HUDEP-2 (cell line): ENCODE results near the gene MIB2.
A peak's percentile ranks its signal among the peaks of the same experiment; 100 is the strongest.

ENCODE experiments used
- DNase-seq, 76 experiments: peaks; one replicate each; lab custom pipeline; 2025; ENCODE audit not compliant: unreplicated experiment in 76 of 76; lab: John Stamatoyannopoulos, UW

The MIB2 gene

DNA sequence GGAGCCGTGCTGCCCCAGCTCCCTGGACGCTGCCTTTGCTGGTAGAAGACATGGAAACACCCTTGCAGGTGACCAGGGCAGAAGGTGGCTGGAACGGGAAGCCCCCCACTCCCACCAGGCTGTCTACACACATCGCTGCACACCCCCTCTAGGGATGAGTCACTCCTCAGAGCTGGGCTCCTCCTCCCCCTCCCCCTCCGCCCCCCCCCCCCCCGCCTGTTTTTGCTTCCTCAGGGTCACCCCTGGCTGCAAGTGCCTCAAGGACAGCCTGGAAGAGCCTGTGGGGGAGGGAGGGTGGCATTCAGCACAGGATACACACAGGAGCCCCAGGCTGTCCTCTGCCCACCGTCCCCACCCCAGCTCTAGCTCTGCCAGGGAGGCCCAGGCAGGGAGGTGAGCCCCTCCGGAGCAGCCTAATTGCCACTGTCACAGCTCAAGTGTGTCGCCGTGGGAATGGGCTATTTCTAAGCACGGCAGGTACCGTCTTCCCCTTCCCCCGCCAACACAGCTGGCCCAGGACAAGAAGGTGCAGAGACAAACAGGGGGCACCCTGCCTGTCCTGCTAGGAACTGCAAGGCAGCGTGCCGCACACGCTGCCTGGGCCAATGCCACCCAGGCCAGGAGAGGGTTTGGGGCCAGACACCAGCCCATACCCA lies 17.9 kb upstream of the MIB2 start:
- peak in 5 of 76 experiments; percentile 2 to 22 (median 10) for DNase-seq

DNA sequence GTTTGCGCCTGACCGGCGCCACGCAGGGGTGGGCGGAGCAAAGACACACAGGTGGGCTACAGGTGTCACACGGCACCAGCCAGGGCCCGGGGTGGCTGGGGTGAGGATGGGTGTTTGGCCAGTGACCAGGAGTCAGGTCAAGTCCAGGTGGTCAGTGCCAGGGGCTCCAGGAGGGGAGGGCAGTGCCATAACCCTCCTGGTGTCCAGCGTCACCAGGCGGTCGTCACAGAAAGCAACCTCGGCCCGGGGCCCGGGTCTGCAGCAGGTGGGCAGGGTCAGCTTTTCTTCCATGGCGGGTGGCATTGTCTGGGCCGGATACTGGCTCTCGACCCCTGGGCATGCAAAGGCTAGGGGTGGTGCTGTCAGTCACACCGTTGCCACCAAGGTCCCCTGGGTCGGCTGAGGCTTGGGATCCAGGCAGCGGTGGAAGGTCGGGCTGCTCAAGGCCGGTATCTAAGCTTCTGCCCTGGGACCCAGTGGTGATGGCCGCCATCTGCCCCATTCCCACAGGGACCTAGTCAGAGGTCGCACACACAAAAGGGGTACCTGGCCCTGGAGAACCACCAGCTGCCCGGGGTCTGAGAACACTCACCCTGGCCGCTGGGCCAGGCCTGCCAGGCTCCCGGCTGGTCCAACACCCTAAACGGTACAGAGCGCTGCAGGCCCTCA lies 17.1 kb upstream of the MIB2 start:
- DNase-seq = no peak

- DNase-seq = no peak
These were observed 16.6 kb upstream of the MIB2 start for GRCh38 chr1:1598720-1599029.

- peak in 1 of 76 experiments; percentile 12 for DNase-seq
These were observed 16.0 kb upstream of the MIB2 start for GRCh38 chr1:1599030-1599934.

GRCh38 chr1:1599935-1600860 lies 15.1 kb upstream of the MIB2 start, which contains the start of gene FNDC10:
TSS of gene FNDC10 (minus strand) at chr1:1600135. CDS start at chr1:1600015, 120 bp downstream.
- DNase-seq = no peak

DNA sequence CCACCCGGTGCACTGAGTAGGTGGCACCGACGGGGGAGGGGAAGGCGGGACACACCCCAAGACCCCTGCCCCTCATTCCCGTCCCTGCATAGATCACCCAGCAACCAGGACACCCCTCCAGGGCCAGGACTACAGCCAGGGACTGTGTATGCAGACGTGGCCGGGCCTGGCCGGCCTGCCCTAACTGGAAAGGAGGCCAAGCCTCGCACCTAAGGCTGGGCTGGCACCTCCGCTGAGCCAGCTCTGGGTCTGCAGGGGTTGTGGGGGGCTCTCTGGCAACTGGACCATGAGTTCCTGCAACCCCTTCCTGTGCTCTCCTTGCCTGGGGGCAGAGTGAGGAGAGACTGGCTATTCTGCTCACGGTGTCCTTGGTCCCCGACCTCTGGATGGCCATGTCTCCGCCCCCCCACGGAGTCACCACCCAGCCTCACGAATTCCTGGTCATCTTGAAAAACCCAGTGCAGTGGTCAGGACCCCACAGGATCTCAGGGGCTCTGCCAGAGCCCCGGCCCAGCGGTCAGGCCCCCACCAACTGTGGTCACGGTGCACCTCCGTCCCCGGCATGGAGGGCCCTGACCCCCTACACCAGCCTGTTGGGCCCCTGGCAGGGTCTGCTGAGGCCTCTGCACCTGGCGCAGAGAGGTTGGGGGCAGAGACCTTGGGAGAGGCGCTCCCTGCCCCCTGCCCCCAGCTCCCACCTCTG lies 14.3 kb upstream of the MIB2 start:
- DNase-seq = no peak

DNA sequence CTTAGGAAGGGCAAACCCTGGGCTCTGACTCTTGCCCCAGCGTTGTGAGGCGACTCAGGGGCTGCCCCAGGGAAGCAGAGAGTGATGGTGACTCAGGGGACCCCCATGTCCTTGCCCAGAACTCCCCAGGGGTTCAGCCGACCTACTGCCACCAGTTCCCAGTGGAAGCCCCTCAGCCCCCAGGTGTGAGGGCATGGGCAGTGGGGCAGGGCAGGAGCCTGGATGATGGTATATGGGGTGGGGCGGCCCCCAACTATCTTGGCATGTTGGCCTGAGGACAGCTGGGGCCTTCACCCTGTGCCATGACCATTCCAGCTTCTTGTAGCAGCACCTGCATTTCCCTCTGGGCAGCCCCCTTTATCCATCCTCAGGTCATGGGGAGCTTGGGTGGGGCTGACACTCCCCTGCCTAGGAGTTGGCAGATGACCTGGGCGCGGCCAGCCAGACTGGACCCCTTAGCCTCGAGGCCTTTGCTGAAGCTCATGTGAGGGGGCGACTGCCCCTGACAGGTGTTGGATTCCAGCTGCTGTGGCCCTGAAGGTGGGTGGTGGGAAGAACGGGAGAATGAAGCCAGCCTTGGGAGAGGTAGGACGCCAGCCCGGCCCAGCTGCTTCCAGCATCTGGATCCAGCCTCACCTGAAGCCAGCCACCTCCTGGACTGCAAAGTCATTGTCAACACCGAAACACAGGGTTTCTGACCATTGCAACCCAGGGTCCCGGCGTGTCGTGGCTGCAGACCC lies 13.6 kb upstream of the MIB2 start:
- no peak for DNase-seq

DNA sequence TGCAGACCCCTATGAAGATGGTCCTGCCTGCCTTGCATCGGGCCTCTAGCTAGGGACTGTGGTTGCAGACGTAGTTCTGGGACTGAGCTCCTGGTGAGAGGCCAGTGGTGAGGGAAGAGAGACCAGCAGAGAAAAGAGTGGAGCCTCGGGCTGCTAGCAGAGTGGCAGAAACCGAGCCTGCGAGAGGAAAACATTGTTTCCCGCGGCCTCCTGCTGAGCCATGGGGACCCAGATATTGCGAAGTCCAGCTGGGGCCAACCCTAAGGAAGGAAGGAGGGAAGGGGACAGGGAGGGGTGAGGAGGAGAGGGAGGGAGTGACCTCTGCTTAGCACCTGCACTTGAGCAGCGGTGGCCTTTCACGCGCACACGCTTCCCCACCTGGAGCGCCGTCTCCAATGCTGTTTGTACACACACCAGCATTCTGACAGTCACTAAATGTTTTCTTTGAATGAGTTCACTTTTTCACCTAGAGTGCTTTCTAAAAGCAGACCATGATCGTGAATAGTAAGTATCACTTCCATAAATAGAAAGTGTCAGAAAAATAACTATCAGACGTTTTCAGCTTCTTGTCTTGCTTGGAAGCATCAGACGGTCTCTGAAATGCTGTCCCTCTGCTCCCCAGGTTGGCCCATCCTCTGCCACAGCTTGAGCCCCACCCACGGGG lies 12.9 kb upstream of the MIB2 start:
- no peak for DNase-seq

DNA sequence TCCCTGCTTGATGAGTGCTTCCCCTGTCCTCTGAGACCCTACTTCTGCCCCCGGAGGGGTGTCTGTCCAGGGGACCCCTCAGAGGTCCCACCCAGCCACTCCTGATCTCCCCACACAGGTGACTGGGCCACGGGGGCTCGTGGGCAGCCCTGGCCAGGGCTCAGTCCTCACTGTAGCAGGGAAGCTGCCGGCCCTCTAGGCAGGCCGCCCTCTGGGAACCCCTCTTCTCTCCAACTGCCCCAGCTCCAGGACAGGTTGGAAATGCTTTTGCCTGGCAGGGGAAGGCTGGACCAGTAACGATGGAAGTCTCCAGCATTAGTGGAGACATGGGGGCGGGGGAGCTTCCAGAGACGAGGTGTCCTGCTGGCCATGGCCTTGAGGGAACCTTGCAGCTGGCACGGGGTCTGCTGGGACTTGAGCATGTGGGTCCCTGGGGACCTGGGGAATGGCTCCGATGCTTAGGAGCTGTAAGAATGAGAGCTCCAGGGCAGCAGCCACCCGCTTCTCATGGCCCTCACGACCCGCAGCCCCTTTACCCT lies 12.3 kb upstream of the MIB2 start:
- DNase-seq = no peak

DNA sequence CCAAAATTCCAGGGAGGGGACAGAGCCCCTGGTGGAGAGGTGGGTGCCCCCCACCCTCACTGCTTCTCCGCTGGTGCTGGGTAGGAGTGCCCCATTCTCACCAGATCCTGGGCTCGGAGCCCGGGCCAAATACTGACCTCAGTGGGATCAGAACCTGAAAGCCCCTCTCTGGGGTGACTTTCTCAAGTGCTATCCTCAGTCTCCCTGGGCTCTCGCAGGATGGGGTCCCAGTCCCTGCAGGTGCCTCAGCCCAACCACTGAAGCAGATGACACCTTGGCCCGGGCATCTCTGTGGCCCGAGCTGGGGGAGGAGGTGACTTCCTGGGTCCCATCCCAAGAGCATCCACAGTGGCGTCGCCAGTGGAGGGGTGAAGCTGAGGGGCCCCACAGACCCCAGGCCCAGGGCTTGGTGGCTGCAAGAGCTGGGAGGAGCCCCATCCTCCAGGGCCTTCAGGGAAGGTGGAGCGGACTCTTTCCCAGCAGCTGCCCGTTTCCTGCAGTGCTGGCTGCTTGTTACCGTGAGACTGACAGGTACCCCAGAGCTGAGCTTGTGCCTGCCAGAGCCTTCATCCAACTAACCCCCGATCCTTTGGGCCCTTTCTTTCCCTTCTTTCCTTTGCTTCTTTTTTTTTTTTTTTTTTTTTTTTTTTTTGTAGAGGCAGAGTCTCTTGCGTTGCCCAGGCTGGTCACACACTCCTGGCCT lies 11.5 kb upstream of the MIB2 start:
- DNase-seq = no peak

DNA sequence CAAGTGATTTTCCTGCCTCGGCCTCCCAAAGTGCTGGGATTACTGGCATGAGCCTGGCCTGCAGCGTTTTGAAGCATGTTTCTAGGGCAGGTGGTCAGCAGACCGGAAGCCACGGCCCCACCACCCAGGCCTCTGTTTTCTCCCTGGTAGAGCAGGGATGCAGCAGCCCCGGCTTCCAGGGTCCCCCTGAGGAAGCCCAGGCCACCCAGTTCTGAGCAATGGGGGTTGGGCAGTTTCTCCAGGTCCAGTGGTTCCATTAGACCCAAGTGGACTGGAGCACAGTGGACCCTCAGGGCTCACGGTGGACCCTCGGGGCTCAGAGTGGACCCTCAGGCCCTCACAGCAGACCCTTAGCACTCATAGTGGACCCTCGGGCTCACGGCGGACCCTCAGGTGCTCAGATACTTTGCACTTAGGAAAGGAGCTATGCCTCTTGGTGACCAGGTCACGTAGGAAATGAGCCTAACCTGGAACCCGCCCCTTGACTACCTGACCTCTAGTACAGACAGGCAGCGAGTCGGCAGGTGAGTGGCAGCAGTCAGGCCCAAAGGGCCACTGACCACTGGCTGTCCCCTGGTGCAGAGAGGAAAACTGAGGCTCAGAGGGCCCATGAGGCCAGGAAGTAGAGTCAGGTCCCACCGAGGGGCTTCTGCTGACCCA lies 10.8 kb upstream of the MIB2 start:
- DNase-seq = no peak

- no peak for DNase-seq
These were observed 10.2 kb upstream of the MIB2 start for GRCh38 chr1:1605034-1605591.

DNA sequence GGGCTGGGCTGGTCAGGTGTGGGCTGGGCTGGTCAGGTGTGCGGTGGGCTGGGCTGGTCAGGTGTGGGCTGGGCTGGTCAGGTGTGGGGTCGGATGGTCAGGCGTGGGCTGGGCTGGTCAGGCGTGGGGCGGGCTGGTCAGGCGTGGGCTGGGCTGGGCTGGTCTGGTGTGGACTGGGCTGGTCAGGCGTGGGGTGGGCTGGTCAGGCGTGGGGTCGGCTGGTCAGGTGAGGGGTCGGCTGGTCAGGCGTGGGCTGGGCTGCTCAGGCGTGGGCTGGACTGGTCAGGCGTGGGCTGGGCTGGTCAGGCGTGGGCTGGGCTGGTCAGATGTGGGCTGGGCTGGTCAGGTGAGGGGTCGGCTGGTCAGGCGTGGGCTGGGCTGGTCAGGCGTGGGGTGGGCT lies 9.6 kb upstream of the MIB2 start:
- no peak for DNase-seq

DNA sequence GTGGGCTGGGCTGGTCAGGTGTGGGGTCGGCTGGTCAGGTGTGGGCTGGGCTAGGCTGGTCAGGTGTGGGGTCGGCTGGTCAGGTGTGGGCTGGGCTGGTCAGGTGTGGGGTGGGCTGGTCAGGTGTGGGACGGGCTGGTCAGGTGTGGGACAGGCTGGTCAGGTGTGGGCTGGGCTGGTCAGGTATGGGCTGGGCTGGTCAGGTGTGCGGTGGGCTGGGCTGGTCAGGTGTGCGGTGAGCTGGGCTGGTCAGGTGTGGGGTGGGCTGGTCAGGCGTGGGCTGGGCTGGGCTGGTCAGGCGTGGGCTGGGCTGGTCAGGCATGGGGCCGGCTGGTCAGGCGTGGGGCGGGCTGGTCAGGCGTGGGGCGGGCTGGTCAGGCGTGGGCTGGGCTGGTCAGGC lies 9.1 kb upstream of the MIB2 start:
- no peak for DNase-seq

DNA sequence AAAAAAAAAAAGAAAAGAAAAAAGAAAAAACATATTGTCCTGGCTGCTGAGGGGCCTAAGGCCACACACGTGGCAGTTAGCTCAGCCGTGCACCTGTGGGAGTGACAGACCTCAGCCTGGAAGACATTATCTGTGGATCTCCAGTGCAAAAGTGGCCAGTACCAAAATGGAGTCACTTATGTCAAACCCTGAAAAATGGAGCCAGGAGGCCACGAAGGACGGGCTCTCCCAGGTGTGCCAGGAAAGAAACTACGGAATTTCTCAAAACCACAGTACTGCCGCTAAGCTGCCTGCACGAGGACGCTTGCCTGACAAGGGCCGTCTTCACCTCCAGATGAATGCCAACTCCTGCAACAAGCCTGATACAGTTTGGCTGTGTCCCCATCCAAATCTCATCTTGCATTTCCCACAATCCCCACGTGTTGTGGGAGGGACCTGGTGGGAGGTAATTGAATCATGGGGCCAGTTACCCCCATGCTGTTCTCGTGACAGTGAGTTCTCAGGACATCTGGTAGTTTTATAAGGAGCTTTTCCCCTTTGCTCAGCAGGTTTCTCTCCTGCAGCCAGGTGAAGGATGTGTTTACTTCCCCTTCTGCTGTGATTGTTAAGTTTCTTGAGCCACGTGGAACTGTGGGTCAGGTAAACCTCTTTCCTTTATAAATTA lies 5.3 kb upstream of the MIB2 start:
- no peak for DNase-seq

GRCh38 chr1:1610796-1611195 lies 4.5 kb upstream of the MIB2 start:
- no peak for DNase-seq

DNA sequence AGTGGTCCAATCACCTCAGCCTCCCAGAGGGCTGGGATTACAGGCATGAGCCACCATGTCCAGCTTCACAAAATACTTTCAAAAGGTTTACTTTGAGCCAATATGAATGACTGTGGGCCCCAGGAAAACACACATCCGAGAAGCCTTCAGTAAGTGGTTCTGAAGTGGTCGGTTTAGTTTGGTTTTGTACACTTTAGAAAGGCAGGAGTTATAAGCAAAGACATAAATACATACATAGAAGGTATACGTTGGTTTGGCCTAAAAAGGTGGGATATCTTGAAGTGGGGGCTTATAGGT lies 3.2 kb upstream of the MIB2 start:
- DNase-seq = no peak
